ENCODE results near the gene CFAP74. TPM values are rescaled to one million over a fixed set of nuclear protein-coding genes. Genes with fewer than 3 reads are reported as not detected.

CFAP74 gene
- total and polyA plus RNA-seq, 2 of the 13 experiments (the other 11 are each of a cell fraction or from before 2014, with no cell fraction given) = 0.27 to 0.62 TPM

- peak; percentile 64; the same call in 1 of the 2 replicates for TF ChIP-seq ZBTB7B (CRISPR knock-in tag; IDR thresholded peaks at IDR 0.05)
- no peak for TF ChIP-seq TEAD2 (CRISPR knock-in tag; IDR thresholded peaks at IDR 0.05)
- peak; percentile 24 for TF ChIP-seq ZNF557 (CRISPR knock-in tag; IDR thresholded peaks at IDR 0.05)
- TF ChIP-seq THRA (CRISPR knock-in tag; IDR thresholded peaks at IDR 0.05; ENCODE audit: borderline replicate concordance) = peak; percentile 75; the same call in 1 of the 2 replicates
- no peak for TF ChIP-seq PCBP2 (optimal IDR thresholded peaks at IDR 0.05; ENCODE audit: low read depth, low read length, poor library complexity, severe bottlenecking)
- TF ChIP-seq ZSCAN22 (CRISPR knock-in tag; IDR thresholded peaks at IDR 0.05) = 0 out of 2 replicates have a peak, but pooled peaks have one; percentile 25
- TF ChIP-seq NFATC3 (CRISPR knock-in tag; IDR thresholded peaks at IDR 0.05) = no peak
- TF ChIP-seq ARID4A (CRISPR knock-in tag; IDR thresholded peaks at IDR 0.05; ENCODE audit: borderline replicate concordance) = peak; percentile 81
- TF ChIP-seq ZNF569 (CRISPR knock-in tag; IDR thresholded peaks at IDR 0.05; ENCODE audit: borderline replicate concordance) = no peak
- no peak for TF ChIP-seq RFX1 (IDR thresholded peaks at IDR 0.05)
- TF ChIP-seq ZNF234 (CRISPR knock-in tag; conservative IDR thresholded peaks at IDR 0.05) = no peak
- no peak for TF ChIP-seq ZNF512 (CRISPR knock-in tag; IDR thresholded peaks at IDR 0.05)
- TF ChIP-seq TFDP1 (CRISPR knock-in tag; IDR thresholded peaks at IDR 0.05; ENCODE audit: borderline replicate concordance) = no peak; the same call in 1 of the 2 replicates
Observed at GRCh38 chr1:1942753-1943656, 60.6 kb downstream of the CFAP74 start (continued).

Data from HepG2 (cell line).